Measurements from ENCODE around the gene PBX3. TPM values are rescaled to one million over a fixed set of nuclear protein-coding genes. Genes with fewer than 3 reads are reported as not detected.

PBX3 gene
- total RNA-seq, 2 donors from 2014 or later, result 15.1 to 21.1 TPM

DNA sequence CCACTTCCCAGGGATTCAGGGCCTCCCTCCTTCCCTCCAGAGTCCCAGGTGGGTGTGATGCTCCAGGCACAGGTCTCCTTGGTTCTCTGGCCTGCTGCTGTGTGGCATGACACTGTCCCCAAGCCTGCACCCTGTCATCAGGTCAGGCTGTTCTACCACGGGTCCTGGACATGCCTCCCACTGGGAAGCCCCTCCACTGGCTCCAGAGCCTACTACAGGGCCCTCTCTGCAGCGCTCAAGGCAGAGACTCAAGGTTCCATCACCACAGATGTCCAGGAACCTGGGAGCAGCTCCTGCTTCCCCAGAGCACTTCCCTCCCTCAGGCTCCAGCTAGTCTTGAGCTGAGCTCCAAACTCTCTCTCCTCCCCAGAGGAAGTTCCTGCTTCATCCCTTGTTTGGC, 237.3 kb downstream of the PBX3 start:
- H3K27ac ChIP-seq, result no peak overlapping the region
- H3K36me3 ChIP-seq, result no peaks in the 10 kb centered on the region
- H3K4me1 ChIP-seq, result no peaks in the 10 kb centered on the region
- no peaks in the 10 kb centered on the region for H3K9me3 ChIP-seq
- DNase-seq, result no peak
- no peak overlapping the region for H3K4me3 ChIP-seq
- no peak overlapping the region for H3K9ac ChIP-seq (ENCODE audit: low read depth in 2 of 2, low read length in 2 of 2)
- H3K27me3 ChIP-seq, result no peaks in the 10 kb centered on the region
- TF ChIP-seq, protein P1, sequence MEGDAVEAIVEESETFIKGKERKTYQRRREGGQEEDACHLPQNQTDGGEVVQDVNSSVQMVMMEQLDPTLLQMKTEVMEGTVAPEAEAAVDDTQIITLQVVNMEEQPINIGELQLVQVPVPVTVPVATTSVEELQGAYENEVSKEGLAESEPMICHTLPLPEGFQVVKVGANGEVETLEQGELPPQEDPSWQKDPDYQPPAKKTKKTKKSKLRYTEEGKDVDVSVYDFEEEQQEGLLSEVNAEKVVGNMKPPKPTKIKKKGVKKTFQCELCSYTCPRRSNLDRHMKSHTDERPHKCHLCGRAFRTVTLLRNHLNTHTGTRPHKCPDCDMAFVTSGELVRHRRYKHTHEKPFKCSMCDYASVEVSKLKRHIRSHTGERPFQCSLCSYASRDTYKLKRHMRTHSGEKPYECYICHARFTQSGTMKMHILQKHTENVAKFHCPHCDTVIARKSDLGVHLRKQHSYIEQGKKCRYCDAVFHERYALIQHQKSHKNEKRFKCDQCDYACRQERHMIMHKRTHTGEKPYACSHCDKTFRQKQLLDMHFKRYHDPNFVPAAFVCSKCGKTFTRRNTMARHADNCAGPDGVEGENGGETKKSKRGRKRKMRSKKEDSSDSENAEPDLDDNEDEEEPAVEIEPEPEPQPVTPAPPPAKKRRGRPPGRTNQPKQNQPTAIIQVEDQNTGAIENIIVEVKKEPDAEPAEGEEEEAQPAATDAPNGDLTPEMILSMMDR (IDR thresholded peaks at IDR 0.05), result no peak
- intact Hi-C loops (cut with DNase I), result no loop called here

DNA sequence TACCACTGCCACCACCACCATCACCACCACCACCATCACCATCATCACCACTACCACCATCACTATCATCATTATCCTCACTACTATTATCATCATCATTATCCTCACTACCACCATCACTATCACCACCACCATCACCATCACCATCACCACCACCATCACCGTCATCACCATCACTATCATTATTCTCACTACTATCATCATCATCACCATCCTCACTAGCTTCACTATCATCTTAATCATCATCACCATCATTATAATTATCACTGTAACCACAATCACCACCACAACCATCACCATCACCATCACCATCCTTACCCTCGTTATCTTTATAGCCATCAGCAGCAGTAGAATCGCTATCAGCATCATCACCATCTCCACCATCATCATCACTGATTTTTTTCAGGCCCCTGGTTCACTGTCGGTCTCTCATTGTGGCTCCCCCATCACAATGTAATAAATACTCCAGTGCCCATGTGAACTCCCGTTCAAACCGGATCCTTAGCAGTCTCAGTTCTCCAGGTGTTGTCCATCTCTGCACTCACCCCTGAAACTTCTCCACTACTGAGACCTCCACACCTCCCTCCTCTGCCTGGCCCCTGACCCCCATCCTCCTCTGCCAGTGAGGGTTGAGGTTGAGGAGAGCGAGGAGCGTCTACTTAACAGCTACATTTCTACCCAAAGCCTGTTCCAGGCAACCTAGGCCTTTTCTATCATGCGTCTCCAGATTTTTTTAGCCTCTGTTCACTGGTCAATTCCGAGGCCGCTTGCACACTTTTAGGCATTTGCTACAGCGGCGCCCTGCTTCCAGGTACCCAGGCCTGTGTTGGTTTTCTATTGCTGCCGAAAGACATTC, 238.2 kb downstream of the PBX3 start:
- H3K36me3 ChIP-seq, result no peaks in the 10 kb centered on the region
- no peaks in the 10 kb centered on the region for H3K4me1 ChIP-seq
- H3K27ac ChIP-seq, result no peak overlapping the region
- H3K9me3 ChIP-seq, result no peaks in the 10 kb centered on the region
- H3K27me3 ChIP-seq, result no peaks in the 10 kb centered on the region
- no peak overlapping the region for H3K9ac ChIP-seq (ENCODE audit: low read depth in 2 of 2, low read length in 2 of 2)
- intact Hi-C loops (cut with DNase I), result no loop called here
- DNase-seq, result no peak
- TF ChIP-seq, protein P1 (IDR thresholded peaks at IDR 0.05), result no peak
- no peak overlapping the region for H3K4me3 ChIP-seq

DNA sequence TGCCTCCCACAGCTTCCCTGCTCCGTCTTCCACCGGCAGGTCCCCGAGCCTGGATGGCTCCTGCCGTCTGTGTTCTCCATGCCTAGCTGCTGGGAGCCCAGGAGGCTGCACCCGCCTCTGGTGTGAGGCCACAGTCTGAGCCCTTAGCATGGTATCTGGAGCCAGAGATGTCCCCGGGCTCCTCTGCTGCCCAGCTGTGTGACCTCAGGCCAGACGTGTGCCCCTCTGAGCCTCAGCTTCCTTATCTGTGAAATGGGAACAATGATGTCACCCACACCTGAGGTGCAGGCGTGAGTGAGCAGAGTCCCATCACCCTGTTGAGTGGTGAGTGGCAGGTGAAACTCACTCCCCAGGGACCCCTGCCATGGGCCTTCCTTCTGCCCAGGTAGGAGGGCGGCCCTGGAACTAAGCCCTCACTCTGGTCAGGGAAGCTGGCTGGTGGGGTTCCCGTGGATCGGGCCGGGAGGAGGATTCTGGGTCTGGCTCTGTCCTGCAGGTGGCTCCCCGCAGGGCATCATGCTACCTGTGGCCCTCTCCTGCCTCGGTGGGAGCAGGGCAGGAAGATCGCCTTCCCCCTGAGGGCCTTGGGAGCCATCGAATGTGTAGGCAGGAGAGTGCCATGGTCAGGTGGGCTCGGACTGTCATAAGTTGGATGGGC, 239.0 kb downstream of the PBX3 start:
- H3K27me3 ChIP-seq, result no peaks in the 10 kb centered on the region

DNA sequence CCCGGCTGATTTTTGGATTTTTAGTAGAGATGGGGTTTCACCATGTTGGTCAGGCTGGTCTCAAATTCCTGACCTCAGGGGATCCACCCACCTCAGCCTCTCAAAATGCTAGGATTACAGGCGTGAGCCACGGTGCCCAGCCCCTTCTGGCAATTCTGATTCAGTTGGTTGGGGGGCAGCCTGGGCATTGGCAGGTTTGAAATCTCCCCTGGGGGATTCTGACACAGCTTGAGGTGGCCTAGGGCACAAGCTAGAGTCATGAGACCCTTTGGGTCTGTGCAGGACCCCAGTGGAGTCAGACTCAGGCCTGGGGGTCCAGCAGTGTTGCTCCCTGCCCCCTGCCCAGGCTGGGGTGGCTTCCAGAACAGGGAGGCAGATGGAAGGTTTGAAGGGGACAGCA, 239.8 kb downstream of the PBX3 start:
- H3K4me1 ChIP-seq, result no peaks in the 10 kb centered on the region
- TF ChIP-seq, protein P1 (IDR thresholded peaks at IDR 0.05), result no peak
- H3K27ac ChIP-seq, result no peak overlapping the region
- intact Hi-C loops (cut with DNase I), result no loop called here
- H3K36me3 ChIP-seq, result no peaks in the 10 kb centered on the region
- no peak overlapping the region for H3K9ac ChIP-seq (ENCODE audit: low read depth in 2 of 2, low read length in 2 of 2)
- H3K9me3 ChIP-seq, result no peaks in the 10 kb centered on the region
- no peaks in the 10 kb centered on the region for H3K27me3 ChIP-seq
- no peak for DNase-seq
- no peak overlapping the region for H3K4me3 ChIP-seq

More for the DNA sequence above, 239.0 kb downstream of the PBX3 start:
- intact Hi-C loops (cut with DNase I), result no loop called here
- Histone ChIP-seq H3K4me3 (no peak overlapping the region), H3K9ac (ENCODE audit: low read depth in 2 of 2, low read length in 2 of 2) (no peak overlapping the region), H3K9me3 (no peaks in the 10 kb centered on the region), H3K36me3 (no peaks in the 10 kb centered on the region), H3K4me1 (no peaks in the 10 kb centered on the region), H3K27ac (no peak overlapping the region)
- no peak for DNase-seq
- TF ChIP-seq, protein P1 (IDR thresholded peaks at IDR 0.05), result no peak

DNA sequence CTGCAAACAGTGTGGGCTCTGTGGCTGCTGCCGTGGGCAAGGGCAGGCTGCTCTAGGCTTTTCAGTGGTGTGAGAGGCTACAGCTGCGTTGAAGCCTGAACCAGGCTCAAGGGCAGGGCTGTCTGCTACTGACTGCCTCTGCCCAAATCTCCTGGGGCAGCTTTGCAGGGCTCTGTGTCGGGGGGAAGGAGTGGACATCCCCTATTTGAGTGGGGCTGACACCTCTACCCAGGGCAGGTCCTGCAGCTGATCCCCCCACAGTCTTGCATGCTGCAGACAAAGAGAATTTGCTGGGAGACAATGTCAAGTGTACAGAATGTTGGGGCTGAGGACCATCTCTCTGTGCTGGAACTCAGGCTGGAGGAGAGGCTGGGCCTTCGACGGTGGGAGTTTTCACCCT, 240.2 kb downstream of the PBX3 start:
- Histone ChIP-seq H3K27me3 (no peaks in the 10 kb centered on the region), H3K27ac (no peak overlapping the region), H3K4me1 (no peaks in the 10 kb centered on the region), H3K9ac (ENCODE audit: low read depth in 2 of 2, low read length in 2 of 2) (no peak overlapping the region), H3K36me3 (no peaks in the 10 kb centered on the region), H3K4me3 (no peak overlapping the region), H3K9me3 (no peaks in the 10 kb centered on the region)
- no peak for DNase-seq
- TF ChIP-seq, protein P1 (IDR thresholded peaks at IDR 0.05), result no peak
- intact Hi-C loops (cut with DNase I), result no loop called here
